HG02884 (cell line): ENCODE results near the gene GPANK1.

ENCODE experiments used
- ATAC-seq: cut with Tn5 transposase; IDR thresholded peaks from one replicate; pipeline ENCODE4 v1.9.1; 2021; ENCODE audit warnings: mild to moderate bottlenecking, moderate library complexity; ENCODE audit not compliant: unreplicated experiment

The GPANK1 gene

DNA sequence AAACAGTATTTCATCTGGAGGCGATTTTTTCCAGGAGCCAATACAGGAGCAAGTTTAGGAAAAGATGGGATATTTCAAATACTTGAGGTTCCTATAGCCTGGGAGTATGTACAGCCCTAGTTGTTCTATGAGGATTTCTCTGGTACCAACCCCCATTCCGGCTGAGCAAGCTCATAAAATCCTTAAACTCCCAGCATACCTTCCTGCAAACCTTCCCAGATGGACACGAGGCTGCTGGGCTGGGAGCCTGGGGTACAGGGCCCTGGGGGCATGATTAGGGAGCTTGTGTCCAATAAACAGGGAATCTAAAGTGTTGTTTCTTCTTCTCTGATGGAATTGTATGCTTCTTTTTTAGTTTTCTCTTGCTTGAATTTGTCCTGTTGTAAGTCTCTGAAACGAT, 42.8 kb downstream of the GPANK1 start:
- no peak for ATAC-seq

DNA sequence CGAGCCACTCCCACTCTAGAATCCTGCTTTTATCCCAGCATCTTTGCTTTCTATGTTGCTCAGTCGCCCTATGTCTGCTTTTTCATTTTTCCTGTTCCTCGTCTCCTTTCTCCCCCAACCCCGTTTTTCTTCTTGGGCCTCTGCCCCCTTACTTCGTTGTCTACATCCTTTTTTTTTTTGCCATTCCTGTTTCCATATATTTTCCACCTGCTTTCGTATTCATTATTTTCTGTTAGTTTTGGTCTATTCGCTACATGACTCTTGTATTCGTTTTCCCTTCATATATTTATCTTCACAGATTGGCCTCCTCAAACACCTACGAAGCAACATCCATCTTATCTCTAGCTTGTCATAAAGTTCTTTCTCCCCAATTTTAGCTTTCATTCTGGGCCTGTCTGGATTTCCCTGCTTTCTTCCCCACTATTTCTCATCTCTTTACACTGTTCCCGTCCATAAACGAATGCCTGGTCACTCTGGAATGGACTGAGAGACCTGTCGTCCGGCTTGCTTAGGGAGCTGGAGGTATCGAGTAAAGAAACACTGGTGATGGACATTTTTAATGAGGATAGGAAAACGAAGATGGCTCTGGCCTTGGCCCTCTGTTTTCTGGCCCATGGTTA, 43.4 kb downstream of the GPANK1 start:
- no peak for ATAC-seq

DNA sequence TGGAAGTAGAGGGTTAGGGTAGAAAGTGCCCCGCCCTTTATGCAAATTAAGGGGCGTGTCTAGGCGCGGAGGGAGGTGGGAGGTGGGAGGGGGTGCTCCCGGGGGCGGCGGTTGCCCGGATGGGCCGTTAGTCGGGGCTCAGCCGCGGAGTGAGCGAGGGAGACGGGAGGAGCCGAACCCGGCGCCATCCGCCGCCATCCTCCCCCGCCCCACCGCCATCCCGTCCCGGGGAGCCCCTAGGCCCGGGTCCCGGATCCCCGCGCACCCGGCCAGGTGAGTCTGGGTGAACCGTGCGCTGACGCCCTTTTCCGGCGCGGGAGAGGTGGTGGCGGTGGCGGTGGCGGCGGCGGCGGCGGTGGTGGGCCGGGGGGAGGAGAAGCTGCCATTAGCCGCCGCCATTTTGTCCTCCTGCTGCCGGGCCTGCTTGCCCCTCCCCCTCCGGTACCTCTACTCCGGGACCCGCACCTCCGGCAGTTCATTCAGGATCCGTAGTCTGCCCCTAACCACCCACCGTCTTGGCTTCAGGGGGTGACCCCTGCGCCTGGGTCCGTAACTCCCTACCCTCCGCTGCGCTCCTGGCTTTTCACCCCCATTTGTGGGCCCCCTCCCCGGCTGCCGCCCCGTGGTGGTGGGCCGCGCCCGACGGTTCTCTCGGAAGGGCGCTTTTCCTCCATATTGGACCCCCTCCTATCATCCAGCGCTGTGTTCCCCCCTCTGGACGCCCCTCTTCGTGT, 44.0 kb downstream of the GPANK1 start, which contains the start of gene PRRC2A:
Gene PRRC2A (plus strand): TSS at position 130 of the 734 bp plus-strand sequence. CDS start 2,075 bp downstream, outside the sequence.
- ATAC-seq: peak; percentile 20

DNA sequence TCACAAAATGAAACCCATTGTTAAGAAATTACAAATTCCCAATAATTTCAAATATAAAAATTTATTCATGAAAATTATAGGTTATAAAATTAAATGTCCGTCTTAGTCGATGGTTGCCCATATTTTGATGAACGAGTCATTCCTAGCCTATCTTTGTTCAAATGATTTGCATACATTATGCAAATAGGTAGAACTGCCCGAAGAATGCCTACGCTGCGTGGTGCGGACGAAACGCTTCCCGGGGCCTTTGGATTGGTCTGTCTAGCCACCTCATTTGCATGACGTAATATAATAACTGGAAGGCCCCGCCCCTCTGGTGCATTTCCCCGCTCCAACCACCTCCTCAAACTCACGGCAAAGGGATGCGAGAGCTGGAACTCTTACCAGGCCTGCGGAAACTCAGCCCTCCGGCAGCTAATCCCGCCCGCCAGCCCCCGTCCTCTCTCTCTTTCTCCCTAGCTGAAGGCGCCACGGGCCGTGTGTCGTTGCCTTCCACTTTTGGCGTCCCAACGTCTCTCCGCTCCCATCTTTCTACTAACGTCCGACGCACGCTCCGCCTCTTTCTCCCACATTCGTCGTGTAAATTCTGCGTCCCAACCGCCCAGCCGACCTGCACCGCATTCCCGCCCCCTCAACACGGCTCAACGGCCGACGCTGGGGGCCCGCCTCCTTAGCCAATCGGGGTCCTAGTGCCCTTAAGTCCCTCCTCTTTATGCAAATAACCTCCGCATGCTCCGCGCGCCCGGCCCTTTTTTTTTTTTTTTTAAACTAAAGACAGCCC, 44.8 kb downstream of the GPANK1 start:
- peak; percentile 70 for ATAC-seq

DNA sequence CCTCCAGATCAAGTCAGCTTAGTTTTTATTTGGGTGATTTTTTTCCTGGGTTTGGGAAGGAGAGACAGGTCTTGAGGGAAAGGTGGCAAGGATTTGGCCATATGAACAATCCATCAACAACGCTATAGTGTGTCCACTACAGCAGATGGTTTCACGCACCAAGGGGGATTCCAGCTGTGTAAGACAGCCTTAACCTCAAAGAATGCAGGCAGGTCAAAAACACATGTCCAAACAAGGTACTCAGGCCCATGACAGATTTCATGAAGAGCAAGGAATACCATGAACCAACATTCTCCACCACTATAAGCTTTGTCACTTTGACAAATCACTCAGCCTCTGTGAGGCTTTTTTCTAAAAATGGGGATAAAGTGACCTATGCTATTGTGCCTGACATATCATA, 47.8 kb downstream of the GPANK1 start:
- ATAC-seq: no peak

DNA sequence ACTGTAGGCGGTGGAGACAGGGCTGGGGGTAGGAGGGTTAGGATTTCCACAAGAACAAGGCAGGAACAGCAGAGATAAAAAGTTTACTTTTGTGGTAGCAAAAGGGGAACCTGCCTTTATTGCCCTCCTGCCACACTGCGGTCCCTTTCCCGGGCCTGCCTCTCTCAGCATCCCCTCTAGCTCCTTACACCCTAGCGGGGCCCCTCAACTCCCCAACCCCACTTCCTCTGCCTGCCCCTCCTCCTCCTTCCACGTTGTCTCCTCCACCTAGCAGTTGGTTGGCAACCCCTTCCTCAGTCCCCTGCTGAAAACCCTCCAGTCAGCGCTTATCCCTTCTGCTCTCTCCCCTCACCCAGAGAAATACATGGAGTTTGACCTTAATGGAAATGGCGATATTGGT, 49.0 kb downstream of the GPANK1 start:
- ATAC-seq: no peak

DNA sequence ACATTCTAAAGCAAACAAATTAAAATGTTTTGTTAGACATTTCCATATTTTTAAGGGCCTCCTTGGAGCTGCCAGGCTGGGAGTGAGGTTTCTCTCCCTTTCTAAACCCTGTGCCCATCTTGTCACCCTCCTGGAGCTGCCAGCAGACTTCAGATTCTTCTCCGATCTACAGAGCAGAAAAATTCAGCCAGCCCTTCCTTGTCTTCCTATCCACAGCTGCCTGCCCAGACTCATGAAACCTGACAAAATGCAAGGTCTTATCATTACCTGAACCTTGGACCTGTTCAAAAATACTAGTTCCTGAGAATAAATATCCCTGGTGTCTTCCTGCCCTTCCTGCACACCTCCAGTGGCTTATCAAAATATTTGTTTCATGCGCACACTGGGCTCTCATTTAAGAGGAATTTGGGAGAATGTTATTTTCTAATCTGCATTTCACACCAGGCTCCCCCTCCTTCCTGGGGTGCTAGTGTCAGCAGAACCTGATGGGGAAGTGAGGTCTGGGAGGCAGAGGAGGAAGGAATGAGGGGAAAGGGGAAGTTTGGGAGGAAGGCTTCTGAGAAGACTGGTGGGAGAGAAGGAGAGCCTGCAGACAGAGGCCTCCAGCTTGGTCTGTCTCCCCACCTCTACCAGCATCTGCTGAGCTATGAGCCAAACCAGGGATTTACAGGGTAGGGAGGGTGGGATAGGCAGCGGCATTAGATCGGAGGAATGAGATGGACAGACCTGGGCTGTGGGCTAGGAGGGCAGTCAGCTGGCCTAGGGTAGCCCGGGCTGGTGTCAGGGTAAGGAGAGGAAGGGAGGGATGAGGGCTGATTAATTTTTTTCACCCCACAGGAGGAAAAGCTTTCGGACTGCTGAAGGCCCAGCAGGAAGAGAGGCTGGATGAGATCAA, 49.9 kb downstream of the GPANK1 start, which contains the start of gene AIF1:
Gene AIF1 (plus strand): TSS at position 551 of the 895 bp plus-strand sequence. CDS start 96 bp downstream, at position 647.
- ATAC-seq: no peak

DNA sequence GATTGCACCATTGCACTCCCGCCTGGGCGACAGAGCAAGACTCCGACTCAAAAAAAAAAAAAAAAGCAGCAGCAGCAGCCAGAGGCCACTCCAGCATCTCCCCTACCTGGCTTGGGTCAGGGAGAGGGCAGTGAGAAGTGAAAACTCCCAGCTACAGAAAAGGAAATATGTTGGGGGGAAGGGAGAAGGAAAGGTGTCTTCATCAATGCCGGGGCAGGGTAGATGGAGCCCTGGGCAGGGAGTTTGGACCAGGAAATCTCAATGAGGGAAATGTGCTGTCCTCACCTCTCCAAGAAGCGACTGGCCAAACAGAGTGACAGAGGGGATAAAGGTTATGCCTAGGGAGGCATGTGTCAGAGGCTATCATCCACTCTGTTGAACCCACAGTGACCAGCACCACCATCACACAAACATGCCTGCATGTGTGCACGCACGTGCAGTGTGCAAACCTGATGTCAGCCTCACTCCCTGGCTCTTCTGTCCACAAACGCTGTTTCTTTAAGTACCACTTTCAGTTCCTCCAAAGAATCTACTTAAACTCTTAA, 50.6 kb downstream of the GPANK1 start:
- no peak for ATAC-seq
